ENCODE measurements around the gene SPANXD. TPM values are rescaled to one million over a fixed set of nuclear protein-coding genes. Genes with fewer than 3 reads are reported as not detected.

The SPANXD gene
- total RNA-seq, 1 experiment from 2014 or later, result not detected

Other genes with a start within 250 kb of the SPANXD start
- 0.68 TPM in 1 of 2 replicates, not detected in the other for gene SPANXA1, start 114.0 kb downstream of the SPANXD start, total RNA-seq (2014; rRNA removed; shearing (Covaris generic))
- gene SPANXA2, start 109.0 kb downstream of the SPANXD start, total RNA-seq (2014; rRNA removed; shearing (Covaris generic)), result 0.68 TPM in 1 of 2 replicates, not detected in the other
- gene MAGEC3, start 139.6 kb upstream of the SPANXD start, total RNA-seq (2014; rRNA removed; shearing (Covaris generic)), result not detected in 2 replicates
- gene MAGEC1, start 205.2 kb upstream of the SPANXD start, total RNA-seq (2014; rRNA removed; shearing (Covaris generic)), result not detected in 2 replicates

Data from SJSA1 (cell line).